ENCODE results near the gene AKAP12.

Gene AKAP12

DNA sequence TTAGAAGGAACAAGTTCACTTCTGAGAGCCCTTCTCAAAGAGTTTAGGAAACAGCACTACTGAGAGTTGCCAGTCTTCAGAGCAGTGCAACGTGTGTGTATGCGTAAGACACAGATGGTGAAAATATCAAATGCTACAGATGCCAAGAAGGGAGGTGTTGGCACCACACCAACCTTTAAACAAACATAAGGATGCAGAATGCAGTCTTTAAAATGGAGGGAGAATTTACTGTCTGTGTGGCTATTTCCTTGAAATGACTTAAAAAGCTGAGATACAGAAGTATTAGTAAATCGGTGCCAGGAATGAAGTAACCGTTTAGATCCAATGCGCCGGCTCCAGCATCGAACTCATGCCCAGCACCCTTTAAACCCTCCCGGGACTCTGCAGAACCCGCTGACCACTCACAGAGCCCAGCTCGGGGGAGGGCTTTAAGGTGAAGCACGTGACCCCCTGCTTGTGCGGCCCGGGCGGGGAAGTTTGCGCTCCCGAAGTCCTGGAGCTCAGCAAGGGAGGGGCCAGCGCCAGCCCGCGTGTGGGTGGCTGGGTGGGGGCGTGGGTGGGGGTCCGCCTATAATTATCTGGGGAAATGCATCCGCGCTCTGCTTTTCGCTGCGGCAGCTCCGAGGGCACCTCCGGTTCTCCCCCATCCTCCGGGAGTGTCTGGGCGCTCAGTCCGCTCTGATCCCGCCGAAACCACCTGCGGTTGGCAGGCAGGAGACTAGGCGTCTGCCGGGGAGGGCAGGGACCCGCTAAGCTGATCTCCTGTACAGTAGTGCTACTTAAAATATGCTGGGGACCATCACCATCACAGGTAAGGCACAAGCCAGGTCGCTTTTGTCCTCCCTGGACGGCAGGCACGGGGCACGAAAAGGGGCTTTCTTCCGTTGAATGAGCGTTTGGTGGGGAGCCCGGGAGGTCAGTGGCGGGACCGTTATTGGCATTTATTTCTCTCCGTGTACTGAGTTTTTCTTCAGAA, 85.6 kb downstream of the AKAP12 start:
- TF ChIP-seq, protein P1, sequence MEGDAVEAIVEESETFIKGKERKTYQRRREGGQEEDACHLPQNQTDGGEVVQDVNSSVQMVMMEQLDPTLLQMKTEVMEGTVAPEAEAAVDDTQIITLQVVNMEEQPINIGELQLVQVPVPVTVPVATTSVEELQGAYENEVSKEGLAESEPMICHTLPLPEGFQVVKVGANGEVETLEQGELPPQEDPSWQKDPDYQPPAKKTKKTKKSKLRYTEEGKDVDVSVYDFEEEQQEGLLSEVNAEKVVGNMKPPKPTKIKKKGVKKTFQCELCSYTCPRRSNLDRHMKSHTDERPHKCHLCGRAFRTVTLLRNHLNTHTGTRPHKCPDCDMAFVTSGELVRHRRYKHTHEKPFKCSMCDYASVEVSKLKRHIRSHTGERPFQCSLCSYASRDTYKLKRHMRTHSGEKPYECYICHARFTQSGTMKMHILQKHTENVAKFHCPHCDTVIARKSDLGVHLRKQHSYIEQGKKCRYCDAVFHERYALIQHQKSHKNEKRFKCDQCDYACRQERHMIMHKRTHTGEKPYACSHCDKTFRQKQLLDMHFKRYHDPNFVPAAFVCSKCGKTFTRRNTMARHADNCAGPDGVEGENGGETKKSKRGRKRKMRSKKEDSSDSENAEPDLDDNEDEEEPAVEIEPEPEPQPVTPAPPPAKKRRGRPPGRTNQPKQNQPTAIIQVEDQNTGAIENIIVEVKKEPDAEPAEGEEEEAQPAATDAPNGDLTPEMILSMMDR (IDR thresholded peaks at IDR 0.05) = no peak

DNA sequence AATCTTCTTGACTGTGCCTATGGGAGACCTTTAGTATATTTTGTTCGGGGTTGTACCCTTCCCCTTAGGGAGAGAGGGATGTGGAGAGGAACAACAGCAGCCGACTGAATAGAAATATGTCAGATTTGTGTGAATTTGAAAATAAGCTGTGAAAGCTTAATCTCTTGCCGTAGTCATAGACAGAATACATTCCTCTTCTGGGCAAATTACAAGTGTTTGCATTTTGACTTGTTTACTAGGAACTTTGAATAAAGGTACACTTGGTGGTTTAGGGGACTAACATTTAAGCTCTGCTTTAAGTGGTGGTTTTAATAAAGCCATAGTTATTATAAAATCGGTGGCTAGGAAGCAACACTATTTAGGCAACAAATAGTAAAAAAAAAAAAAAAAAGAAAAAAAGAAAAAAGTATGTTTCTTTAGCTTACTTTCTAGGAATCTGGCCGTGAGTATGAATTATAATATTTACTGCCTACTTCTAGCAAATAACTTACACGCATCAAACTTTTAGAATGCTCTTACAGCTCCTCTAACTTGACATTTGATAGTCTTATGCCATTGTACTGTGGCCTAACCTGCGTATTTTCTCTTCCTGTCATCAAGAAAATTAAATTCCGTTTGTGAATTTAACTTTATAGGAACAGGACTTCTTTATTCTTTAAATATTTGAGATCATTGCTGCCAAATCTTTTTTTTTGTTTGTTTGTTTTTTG, 86.5 kb downstream of the AKAP12 start:
- TF ChIP-seq, protein P1 (IDR thresholded peaks at IDR 0.05) = no peak

DNA sequence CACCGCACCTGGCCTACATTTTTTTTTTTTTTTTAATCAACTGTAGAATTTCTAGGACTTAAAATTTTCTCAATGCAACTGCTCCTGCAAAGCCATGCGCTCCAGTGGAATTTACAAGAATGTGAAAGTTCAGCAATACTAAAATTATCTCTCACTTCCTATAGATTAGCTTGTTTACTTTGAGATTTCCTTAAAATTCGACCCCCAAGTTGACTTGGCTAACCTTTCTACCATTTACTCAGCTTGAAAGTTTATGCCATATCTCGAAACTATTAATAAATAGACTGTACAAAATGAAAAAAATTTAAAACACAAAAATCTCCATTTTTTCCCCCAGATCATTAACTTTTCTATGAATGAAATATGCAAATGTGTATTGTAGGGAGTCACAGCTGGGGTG, 87.3 kb downstream of the AKAP12 start:
- TF ChIP-seq, protein P1 (IDR thresholded peaks at IDR 0.05) = no peak

DNA sequence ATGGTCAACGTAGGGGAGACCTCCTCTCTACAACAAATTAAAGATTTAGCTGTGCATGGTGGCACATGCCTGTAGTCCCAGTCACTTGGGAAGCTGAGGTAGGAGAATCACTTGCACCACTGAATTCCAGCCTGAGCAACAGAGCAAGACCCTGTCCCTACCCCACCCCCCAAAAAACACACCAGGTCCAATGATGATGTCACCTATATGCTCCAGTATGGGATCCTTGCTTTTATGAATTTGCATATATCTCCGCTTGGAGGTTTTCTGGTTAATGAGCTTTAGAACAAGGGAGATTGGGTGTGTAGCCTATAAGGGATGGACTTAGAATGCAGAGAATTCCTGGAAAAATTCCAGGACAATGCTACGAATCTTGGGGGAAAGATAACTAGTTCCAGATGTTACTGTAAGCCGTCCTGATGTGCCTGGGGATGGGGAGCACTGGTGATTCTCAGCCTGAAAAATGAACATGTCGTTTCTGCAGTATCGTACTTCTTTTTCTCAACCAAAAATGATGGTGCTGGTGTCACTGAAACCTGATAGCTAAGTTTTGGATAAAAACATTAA, 90.4 kb downstream of the AKAP12 start:
- TF ChIP-seq, protein P1 (IDR thresholded peaks at IDR 0.05) = no peak

DNA sequence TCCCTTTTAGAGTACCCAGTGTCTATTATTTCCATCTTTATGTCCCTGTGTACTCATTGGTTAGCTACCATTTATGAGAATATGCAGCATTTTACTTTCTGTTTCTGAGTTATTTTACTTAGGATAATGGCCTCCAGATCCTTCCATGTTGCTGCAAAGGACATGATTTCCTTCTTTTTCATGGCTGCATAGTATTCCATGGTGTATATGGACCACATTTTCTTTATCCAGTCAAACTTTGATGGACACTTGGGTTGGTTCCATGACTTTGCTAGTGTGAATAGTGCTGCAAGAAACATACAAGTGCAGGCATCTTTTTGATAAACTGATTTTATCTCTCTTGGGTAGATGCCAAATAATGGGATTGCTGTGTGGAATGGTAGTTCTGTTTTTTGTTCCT, 96.2 kb downstream of the AKAP12 start:
- TF ChIP-seq, protein P1 (IDR thresholded peaks at IDR 0.05) = no peak

DNA sequence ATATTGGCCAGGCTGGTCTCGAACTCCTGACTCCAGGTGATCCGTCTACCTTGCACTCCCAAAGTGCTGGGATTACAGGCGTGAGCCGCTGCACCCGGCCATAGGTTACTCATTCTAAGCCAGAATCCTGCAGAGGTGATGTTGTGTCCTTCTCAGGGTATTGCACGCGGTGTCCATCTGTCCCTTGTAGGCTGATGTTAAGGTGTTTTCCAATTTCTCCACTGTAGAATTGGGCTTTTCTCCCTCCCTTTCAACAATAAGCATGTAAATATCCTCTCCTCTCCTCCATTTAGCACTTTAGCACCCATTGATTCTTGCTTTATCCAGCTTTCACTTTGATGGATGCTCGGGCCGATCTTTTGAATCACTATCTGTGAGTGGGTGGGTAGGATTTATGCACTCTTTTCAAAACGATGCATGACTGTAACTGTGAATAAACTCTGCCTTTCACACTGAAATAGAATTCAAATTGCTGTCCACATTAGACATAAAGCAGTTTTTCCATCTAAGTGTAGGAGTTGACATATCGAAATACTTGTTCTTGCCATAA, 99.0 kb downstream of the AKAP12 start:
- TF ChIP-seq, protein P1 (IDR thresholded peaks at IDR 0.05) = no peak

DNA sequence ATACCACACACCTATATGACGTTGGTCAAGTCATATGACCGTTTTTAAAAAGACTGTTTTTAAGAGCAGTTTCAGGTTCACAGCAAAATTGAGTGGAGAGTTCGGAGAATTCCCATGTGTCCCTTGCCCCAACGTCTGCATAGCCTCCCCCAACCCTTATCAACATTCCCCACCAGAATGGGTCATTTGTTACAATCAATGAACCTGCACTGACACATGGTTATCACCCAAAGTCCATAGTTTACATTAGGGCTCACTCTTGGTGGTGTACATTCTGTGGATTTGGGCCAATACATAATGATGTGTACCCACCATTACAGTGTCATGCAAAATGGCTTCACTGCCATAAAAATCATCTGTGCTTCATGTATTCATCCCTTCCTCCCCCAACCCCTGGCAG, 99.6 kb downstream of the AKAP12 start:
- TF ChIP-seq, protein P1 (IDR thresholded peaks at IDR 0.05) = no peak
